ENCODE data around the gene KDELR1.

DNA sequence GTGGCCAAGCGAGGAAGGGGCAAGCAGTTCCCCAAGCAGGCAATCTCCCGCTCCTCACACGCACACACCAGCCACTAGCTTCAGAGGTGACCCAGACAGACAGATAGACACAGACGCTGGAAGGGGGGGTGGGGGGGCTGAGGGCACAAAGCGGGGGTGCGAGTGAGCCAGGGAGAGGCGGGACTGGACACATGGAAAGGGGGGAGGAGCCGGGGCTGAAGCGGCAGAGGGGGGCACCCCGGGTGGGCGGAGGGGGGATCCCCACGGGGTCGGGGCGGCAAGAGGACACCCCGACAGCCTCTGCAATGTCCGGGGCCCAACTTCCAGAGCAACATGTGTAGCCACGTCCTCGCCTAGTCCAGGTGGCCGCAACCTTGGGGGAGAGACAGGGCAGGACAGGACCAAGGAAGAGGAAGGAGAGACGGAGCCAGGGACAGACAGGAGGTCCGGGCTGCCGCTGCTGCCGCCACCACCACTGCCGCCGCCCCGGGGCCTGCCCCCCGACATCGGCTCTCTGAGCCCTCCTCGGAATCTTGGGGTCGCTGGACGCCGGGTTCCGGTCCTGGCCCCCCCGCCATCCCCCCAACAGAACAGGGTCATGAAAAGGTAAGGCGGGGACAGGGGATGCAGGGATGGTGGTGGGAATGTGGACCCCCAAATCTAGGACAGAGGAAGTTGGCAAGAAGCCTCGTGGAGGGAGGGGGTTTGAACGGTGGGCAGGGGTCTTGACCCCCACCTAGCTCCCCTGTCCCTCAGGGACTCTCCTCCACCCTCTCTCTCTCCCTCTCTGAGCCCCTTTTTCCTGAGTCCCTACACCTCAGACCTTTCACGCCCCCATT lies 3.2 kb upstream of the KDELR1 start:
- no peak for TF ChIP-seq GATA3 (IDR thresholded peaks at IDR 0.05; ENCODE audit: low read depth, low read length)
- TF ChIP-seq GATA2 (IDR thresholded peaks at IDR 0.05; ENCODE audit: low read depth, low read length): no peak

Measured in SH-SY5Y (cell line).